Hematopoietic multipotent progenitor cell treated with erythropoietin and hydrocortisone succinate and interleukin-3 and kit ligand, for 6 days (in vitro differentiated cells): ENCODE measurements around the gene MDH2.
"Not testable (repeated sequence)": the region's sequence is repeated elsewhere in the genome, so short reads cannot be mapped to it uniquely, and the experiment has no call there.

Source experiments
- DNase-seq: peaks from one replicate; pipeline ENCODE4 v3.0.0-alpha.2; 2015

Gene MDH2

GRCh38 chr7:76072243-76073148 is 24.6 kb downstream of the MDH2 start:
- no peak for DNase-seq

GRCh38 chr7:76073335-76073990 is 25.6 kb downstream of the MDH2 start:
- DNase-seq: no peak

GRCh38 chr7:76074306-76074971 is 26.5 kb downstream of the MDH2 start:
- no peak for DNase-seq

- no peak for DNase-seq
Measured at GRCh38 chr7:76074972-76075370, 27.1 kb downstream of the MDH2 start.

- no peak for DNase-seq
Measured at GRCh38 chr7:76076995-76077394, 29.1 kb downstream of the MDH2 start.

- peak; percentile 31 for DNase-seq
Measured at GRCh38 chr7:76077435-76077834, 29.5 kb downstream of the MDH2 start.

- DNase-seq: no peak
Measured at GRCh38 chr7:76080204-76080603, 32.3 kb downstream of the MDH2 start.

- not testable (repeated sequence) for DNase-seq
Measured at GRCh38 chr7:76084115-76084514, 36.2 kb downstream of the MDH2 start.

GRCh38 chr7:76086070-76086469 is 38.2 kb downstream of the MDH2 start:
- DNase-seq: no peak

GRCh38 chr7:76087362-76087791 is 39.5 kb downstream of the MDH2 start:
- not testable (repeated sequence) for DNase-seq

- no peak for DNase-seq
Measured at GRCh38 chr7:76089865-76090475, 42.1 kb downstream of the MDH2 start.

GRCh38 chr7:76091506-76091905 is 43.6 kb downstream of the MDH2 start:
- no peak for DNase-seq

- DNase-seq: not testable (repeated sequence)
Measured at GRCh38 chr7:76093531-76093930, 45.6 kb downstream of the MDH2 start.

GRCh38 chr7:76094326-76094725 is 46.4 kb downstream of the MDH2 start:
- DNase-seq: not testable (repeated sequence)

GRCh38 chr7:76095908-76096307 is 48.0 kb downstream of the MDH2 start:
- DNase-seq: no peak

GRCh38 chr7:76101693-76102437 is 54.0 kb downstream of the MDH2 start:
- not testable (repeated sequence) for DNase-seq

- not testable (repeated sequence) for DNase-seq
Measured at GRCh38 chr7:76103788-76104187, 55.9 kb downstream of the MDH2 start.

GRCh38 chr7:76106130-76106529 is 58.2 kb downstream of the MDH2 start:
- not testable (repeated sequence) for DNase-seq

GRCh38 chr7:76106893-76107292 is 59.0 kb downstream of the MDH2 start:
- DNase-seq: no peak

- no peak for DNase-seq
Measured at GRCh38 chr7:76108540-76109233, 60.8 kb downstream of the MDH2 start.

GRCh38 chr7:76113042-76113630 is 65.2 kb downstream of the MDH2 start:
- DNase-seq: not testable (repeated sequence)
